Islet precursor cell (in vitro differentiated cells): ENCODE results near the gene SALL3.
A peak's percentile ranks its signal among the peaks of the same experiment; 100 is the strongest.

Experiments used
- DNase-seq: peaks from one replicate; pipeline ENCODE4 v3.0.0-alpha.2; 2018

SALL3 gene

DNA sequence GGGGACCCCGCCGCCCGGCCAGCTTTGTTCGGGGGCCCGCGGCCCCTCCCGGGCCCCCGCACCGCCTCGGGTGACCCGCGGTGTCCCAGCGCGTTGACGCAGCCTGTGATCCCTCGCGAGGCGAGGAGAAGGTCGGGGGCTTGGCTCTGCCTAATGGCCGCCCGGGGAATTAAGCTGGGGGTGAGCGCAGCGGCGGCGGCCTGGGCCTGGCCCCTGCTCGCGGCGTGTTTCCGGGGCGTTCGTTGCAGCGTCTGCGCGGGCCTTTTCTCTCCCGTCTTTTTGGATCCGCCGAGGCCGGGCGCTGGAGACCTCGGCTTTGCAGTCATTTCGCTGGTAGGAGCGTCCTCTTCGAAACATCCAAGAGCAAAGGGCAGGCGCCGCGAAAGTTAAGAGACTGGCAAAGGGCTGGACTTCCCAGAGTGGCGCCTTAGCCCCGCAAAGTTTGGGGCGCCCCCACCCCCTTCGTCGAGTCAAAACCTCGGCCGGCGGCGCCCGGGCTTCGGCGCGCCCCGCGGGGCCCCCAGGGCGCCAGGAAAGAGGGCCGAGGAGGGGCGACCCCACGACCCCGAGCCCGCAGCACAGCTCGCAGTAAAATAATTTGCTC is 1.3 kb downstream of the SALL3 start:
- peak; percentile 68 for DNase-seq

- peak; percentile 52 for DNase-seq
Observed at GRCh38 chr18:78981394-78981831, 1.8 kb downstream of the SALL3 start.

- peak; percentile 66 for DNase-seq
Observed at GRCh38 chr18:78981989-78982620, 2.5 kb downstream of the SALL3 start.

- DNase-seq: no peak
Observed at GRCh38 chr18:78983512-78983911, 3.9 kb downstream of the SALL3 start.

DNA sequence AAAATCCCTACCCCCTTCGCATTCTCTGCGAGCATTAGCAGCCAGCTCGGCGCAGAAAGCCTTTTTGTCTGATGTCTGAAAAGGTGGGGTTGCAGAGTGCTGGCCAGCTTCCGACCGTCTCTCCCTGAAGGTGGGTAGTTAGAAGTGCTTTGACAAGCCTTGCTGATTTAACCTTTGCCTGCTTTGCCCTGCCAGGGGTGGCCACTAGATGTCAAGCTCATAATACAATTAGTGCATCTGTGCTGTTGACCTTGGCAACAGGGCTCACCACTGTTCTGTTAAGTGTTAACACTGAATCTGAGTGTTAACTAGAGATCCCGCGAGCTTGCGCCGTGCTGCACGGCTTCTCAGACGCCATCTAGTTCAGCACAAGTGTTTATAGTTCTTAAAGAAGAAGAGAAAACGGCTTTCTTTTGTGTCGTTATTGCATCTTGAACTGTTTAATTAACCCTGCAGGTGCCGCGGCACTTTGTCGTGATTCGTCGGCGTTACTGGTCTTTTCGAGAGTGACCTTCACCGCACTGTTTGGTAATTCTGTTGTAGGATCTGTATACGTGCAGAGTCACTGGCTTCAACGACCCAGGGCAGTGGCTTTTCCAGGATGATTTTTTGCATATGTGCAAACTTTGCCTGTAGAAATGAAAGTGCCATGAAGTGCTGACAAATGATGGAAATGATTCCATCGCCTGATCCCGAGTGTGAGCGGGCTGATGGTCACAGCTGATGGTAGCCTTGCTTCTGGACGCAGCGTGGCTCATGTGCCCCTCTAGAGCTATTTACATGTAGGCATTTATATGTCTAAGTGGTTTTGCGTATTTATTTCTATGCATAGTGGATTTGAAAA is 5.5 kb downstream of the SALL3 start:
- DNase-seq: peak; percentile 90

DNA sequence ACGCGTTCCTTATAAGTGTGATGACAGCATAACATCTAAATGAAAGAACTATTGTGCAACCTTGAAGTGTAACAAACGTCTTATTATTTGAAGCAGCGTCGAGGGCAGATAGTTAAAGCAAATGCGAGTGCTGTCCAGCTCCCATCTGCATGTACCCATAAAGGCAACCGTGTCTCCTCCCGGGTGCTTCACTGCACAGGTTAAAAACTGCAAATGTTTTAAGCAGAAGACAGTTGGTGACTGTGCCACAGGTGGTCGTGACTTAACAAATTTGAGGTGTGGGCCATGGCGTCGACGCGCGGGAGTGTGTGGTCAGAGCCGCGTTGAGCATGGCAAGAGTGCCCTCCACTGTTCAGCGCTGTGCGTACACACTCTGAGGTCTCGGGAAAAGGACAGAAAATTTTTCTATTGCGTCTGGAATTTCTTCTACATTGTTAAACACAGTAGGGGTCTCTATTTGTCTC is 6.4 kb downstream of the SALL3 start:
- DNase-seq: peak; percentile 74

GRCh38 chr18:78991446-78991845 is 11.8 kb downstream of the SALL3 start:
- DNase-seq: no peak

DNA sequence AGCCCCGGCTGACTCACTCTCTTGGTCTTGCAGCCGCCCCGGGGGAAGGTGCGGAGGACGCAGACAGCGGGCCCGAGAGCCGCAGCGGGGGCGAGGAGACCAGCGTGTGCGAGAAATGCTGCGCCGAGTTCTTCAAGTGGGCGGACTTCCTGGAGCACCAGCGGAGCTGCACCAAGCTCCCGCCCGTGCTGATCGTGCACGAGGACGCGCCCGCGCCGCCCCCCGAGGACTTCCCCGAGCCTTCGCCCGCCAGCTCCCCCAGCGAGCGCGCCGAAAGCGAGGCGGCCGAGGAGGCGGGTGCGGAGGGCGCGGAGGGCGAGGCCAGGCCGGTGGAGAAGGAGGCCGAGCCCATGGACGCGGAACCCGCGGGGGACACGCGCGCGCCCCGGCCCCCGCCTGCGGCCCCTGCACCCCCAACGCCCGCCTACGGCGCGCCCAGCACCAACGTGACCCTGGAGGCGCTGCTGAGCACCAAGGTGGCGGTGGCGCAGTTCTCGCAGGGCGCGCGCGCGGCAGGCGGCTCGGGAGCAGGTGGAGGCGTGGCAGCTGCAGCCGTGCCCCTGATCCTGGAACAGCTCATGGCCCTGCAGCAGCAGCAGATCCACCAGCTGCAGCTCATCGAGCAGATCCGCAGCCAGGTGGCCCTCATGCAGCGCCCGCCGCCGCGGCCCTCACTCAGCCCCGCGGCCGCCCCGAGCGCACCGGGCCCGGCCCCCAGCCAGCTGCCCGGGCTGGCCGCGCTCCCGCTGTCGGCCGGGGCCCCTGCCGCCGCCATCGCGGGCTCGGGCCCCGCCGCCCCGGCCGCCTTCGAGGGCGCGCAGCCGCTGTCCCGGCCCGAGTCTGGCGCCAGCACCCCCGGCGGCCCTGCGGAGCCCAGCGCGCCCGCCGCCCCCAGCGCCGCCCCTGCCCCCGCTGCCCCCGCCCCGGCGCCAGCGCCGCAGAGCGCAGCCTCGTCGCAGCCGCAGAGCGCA is 12.7 kb downstream of the SALL3 start:
- DNase-seq: no peak

GRCh38 chr18:78993014-78993926 is 13.7 kb downstream of the SALL3 start:
- peak; percentile 46 for DNase-seq

DNA sequence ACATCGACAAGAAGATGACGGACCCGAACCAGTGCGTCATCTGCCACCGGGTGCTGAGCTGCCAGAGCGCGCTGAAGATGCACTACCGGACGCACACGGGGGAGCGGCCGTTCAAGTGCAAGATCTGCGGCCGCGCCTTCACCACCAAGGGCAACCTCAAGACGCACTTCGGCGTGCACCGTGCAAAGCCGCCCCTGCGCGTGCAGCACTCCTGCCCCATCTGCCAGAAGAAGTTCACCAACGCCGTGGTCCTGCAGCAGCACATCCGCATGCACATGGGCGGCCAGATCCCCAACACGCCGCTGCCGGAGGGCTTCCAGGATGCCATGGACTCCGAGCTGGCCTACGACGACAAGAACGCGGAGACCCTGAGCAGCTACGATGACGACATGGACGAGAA is 14.4 kb downstream of the SALL3 start:
- peak; percentile 48 for DNase-seq

- DNase-seq: no peak
Observed at GRCh38 chr18:78994531-78994930, 14.9 kb downstream of the SALL3 start.

GRCh38 chr18:78994977-78995582 is 15.5 kb downstream of the SALL3 start:
- DNase-seq: no peak

DNA sequence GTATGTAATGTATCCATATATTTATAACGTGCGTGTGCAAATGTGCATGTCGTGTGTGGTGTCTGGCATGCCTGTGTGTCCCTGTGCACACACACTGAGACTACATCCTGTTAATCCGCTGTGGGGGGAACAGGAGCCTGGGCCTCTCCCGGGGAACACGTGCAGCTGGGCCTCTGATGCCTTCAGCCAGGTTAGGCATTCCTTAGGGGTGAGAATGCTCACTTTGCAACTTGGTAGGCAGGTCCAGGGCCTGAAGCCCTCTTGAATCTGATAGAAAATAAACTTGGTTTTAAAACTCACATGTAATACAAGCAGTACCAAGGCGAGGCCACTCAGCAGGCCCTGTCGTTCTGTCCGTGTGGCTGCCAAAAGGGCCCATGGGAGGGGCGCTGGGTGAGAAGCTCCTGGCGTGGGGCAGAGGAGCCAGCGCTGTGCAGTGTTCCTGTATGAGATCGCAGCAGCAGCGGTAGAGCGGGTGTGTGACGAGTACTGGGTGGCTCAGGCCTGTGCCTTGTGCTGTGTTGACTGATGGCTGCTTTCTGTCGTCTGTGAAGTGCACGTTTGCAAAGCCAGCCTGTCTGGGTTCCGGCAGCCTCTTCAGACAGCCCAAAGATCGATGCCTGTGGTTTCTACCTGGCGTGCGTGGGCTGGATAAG is 16.2 kb downstream of the SALL3 start:
- DNase-seq: peak; percentile 61

- peak; percentile 55 for DNase-seq
Observed at GRCh38 chr18:78996741-78997490, 17.3 kb downstream of the SALL3 start.

- DNase-seq: no peak
Observed at GRCh38 chr18:78998371-78999071, 18.9 kb downstream of the SALL3 start.

DNA sequence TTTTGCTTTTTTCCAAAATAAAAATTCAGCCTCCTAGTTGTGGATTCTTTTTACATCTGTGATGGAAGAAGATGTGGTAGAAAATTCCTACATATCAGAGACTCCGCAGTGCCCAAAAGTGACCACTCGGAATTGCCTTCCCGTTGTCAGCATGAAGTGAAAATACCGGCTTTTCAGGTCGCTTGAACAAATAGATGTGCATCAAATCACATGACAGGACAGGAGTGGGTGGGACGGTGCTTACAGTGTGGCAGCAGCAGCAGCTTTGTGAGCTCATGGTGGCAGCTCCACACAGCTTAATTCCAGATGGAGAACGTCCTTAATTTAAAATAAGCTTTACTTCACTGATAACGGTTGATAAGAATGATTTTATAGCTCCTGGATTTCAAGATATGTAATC is 20.3 kb downstream of the SALL3 start:
- peak; percentile 72 for DNase-seq

DNA sequence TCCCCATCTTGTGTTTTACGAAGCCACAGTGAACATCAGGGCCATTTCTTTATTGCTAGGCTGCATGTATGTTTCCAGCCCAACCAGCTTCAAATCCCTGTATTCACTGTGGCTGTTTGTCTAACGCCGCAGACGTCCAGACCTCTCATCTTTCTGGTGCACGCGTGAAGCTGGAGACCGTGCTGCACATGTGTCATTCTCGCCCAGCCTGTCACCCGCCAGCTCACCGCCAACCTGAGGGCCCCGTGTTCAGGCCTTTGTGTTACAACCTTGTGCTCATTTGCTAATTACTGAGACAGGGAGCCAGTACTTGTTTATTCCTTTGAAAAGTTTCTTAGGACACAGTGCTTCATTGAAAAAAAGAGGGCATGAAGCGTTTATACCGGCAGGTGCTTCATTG is 21.4 kb downstream of the SALL3 start:
- DNase-seq: no peak

GRCh38 chr18:79005653-79006052 is 26.0 kb downstream of the SALL3 start:
- no peak for DNase-seq
